ENCODE data around the gene CCSER1. TPM values are rescaled to one million over a fixed set of nuclear protein-coding genes. Genes with fewer than 3 reads are reported as not detected.

The CCSER1 gene
- total RNA-seq, 1 experiment from 2014 or later: not detected

- no peak for DNase-seq (ENCODE audit: low read depth)
Observed at GRCh38 chr4:90189946-90190345, 62.8 kb downstream of the CCSER1 start.

GRCh38 chr4:90190525-90190924 lies 63.3 kb downstream of the CCSER1 start:
- DNase-seq (ENCODE audit: low read depth): no peak

GRCh38 chr4:90198086-90198847 lies 71.1 kb downstream of the CCSER1 start:
- no peak for DNase-seq (ENCODE audit: low read depth)

- DNase-seq (ENCODE audit: low read depth): no peak
Observed at GRCh38 chr4:90207887-90208454, 80.8 kb downstream of the CCSER1 start.

- no peak for DNase-seq (ENCODE audit: low read depth)
Observed at GRCh38 chr4:90209922-90210321, 82.7 kb downstream of the CCSER1 start.

GRCh38 chr4:90211174-90211573 lies 84.0 kb downstream of the CCSER1 start:
- no peak for DNase-seq (ENCODE audit: low read depth)

- no peak for DNase-seq (ENCODE audit: low read depth)
Observed at GRCh38 chr4:90215286-90215685, 88.1 kb downstream of the CCSER1 start.

GRCh38 chr4:90219822-90220221 lies 92.6 kb downstream of the CCSER1 start:
- DNase-seq (ENCODE audit: low read depth): no peak

- no peak for DNase-seq (ENCODE audit: low read depth)
Observed at GRCh38 chr4:90220459-90220858, 93.3 kb downstream of the CCSER1 start.

GRCh38 chr4:90226734-90227133 lies 99.5 kb downstream of the CCSER1 start:
- peak; percentile 43 for DNase-seq (ENCODE audit: low read depth)

- DNase-seq (ENCODE audit: low read depth): no peak
Observed at GRCh38 chr4:90227177-90227576, 100.0 kb downstream of the CCSER1 start.

- no peak for DNase-seq (ENCODE audit: low read depth)
Observed at GRCh38 chr4:90234916-90235547, 107.8 kb downstream of the CCSER1 start.

- no peak for DNase-seq (ENCODE audit: low read depth)
Observed at GRCh38 chr4:90237751-90238530, 110.7 kb downstream of the CCSER1 start.

- no peak for DNase-seq (ENCODE audit: low read depth)
Observed at GRCh38 chr4:90240333-90240732, 113.1 kb downstream of the CCSER1 start.

GRCh38 chr4:90241008-90241407 lies 113.8 kb downstream of the CCSER1 start:
- DNase-seq (ENCODE audit: low read depth): no peak

- no peak for DNase-seq (ENCODE audit: low read depth)
Observed at GRCh38 chr4:90245837-90246236, 118.6 kb downstream of the CCSER1 start.

- DNase-seq (ENCODE audit: low read depth): no peak
Observed at GRCh38 chr4:90246816-90247215, 119.6 kb downstream of the CCSER1 start.

- no peak for DNase-seq (ENCODE audit: low read depth)
Observed at GRCh38 chr4:90254357-90254756, 127.2 kb downstream of the CCSER1 start.

GRCh38 chr4:90274175-90274574 lies 147.0 kb downstream of the CCSER1 start:
- DNase-seq (ENCODE audit: low read depth): no peak

GRCh38 chr4:90280954-90281353 lies 153.8 kb downstream of the CCSER1 start:
- no peak for DNase-seq (ENCODE audit: low read depth)

GRCh38 chr4:90281541-90282355 lies 154.6 kb downstream of the CCSER1 start:
- no peak for DNase-seq (ENCODE audit: low read depth)

Measured in LHCN-M2 (cell line).